CD8-positive, alpha-beta memory T cell (primary cell): ENCODE data around the gene GHRH. TPM values are rescaled to one million over a fixed set of nuclear protein-coding genes. Genes with fewer than 3 reads are reported as not detected.
A peak's percentile ranks its signal among the peaks of the same experiment; 100 is the strongest.

Source experiments
- CTCF ChIA-PET: fragments of 350-600 bp; sonication (Branson Sonifier 250); formaldehyde crosslinking; loops from one replicate; lab custom pipeline; 2021; ENCODE audit warnings: antibody characterized with exemption; lab: Charles Lee
- POLR2A ChIA-PET: fragments of 350-600 bp; sonication (Branson Sonifier 250); formaldehyde crosslinking; loops from one replicate; lab custom pipeline; 2021; ENCODE audit warnings: antibody characterized with exemption; lab: Charles Lee
- DNase-seq, 5 donors: peaks; one replicate each; pipeline versions ENCODE4 v3.0.0 to v3.0.0-alpha.2; 2020 to 2022; ENCODE audit warnings: mixed read lengths in 1 of 5
- H3K27ac ChIP-seq: one replicate; pipeline ENCODE4 v1.7.0; 2013; ENCODE audit warnings: low read depth, mild to moderate bottlenecking, low read length, moderate library complexity
- H3K27me3 ChIP-seq: 2 replicates; pipeline ENCODE4 v1.7.0; 2013; ENCODE audit warnings: low read length, mild to moderate bottlenecking; ENCODE audit not compliant: insufficient read depth, poor library complexity, severe bottlenecking
- H3K36me3 ChIP-seq: 2 replicates; pipeline ENCODE4 v1.7.0; 2013; ENCODE audit warnings: mild to moderate bottlenecking, low read length, moderate library complexity; ENCODE audit not compliant: insufficient read depth
- H3K4me1 ChIP-seq: 2 replicates; pipeline ENCODE4 v1.7.0; 2013; ENCODE audit warnings: mild to moderate bottlenecking, low read length, moderate library complexity; ENCODE audit not compliant: insufficient read depth
- H3K4me3 ChIP-seq: 2 replicates; pipeline ENCODE4 v1.7.0; 2013; ENCODE audit warnings: mild to moderate bottlenecking, low read length
- H3K9me3 ChIP-seq: 2 replicates; pipeline ENCODE4 v1.7.0; 2013; ENCODE audit warnings: mild to moderate bottlenecking, low read length
- H3K27ac Mint-ChIP-seq, 8 donors: one replicate each; pipeline ENCODE4 v1.8.0; 2020 to 2021; ENCODE audit warnings: mixed read lengths in 8 of 8, mild to moderate bottlenecking in 6 of 8, inconsistent platforms in 3 of 8, moderate library complexity in 3 of 8
- H3K27me3 Mint-ChIP-seq, 2 donors: one replicate each; pipeline ENCODE4 v1.8.0; 2020 to 2021; ENCODE audit warnings: mixed read lengths in 2 of 2, mild to moderate bottlenecking in 1 of 2, moderate library complexity in 1 of 2
- H3K36me3 Mint-ChIP-seq, 3 donors: one replicate each; pipeline ENCODE4 v1.8.0; 2020 to 2021; ENCODE audit warnings: mixed read lengths in 3 of 3, inconsistent platforms in 1 of 3, mild to moderate bottlenecking in 1 of 3
- H3K4me1 Mint-ChIP-seq, 3 donors: one replicate each; pipeline ENCODE4 v1.8.0; 2020 to 2021; ENCODE audit warnings: mixed read lengths in 3 of 3, inconsistent platforms in 1 of 3, mild to moderate bottlenecking in 1 of 3
- H3K4me3 Mint-ChIP-seq, 7 donors: one replicate each; pipeline ENCODE4 v1.8.0; 2020 to 2021; ENCODE audit warnings: mixed read lengths in 7 of 7, mild to moderate bottlenecking in 6 of 7, moderate library complexity in 4 of 7, inconsistent platforms in 2 of 7
- H3K9me3 Mint-ChIP-seq, 5 donors: one replicate each; pipeline ENCODE4 v1.8.0; 2020 to 2022; ENCODE audit warnings: mixed read lengths in 5 of 5, mild to moderate bottlenecking in 3 of 5, moderate library complexity in 2 of 5, inconsistent platforms in 1 of 5
- polyA plus RNA-seq: library from polyadenylated mRNA; unstranded; fragments of 300-500 nt; fragmentation: Illumina TruSeq; gene quantifications from one replicate; pipeline ENCODE4 v1.2.3, GENCODE V29; 2021
- total RNA-seq, 2 experiments: library from RNA; stranded (reverse); gene quantifications; one replicate each; pipeline ENCODE4 v1.2.3, GENCODE V29; 2021

Gene GHRH
- total and polyA plus RNA-seq, 3 experiments from 2014 or later: not detected

- peaks cover 25% of the 10 kb centered on the region for H3K36me3 ChIP-seq
- Mint-ChIP-seq H3K9me3 (no peaks in the 10 kb centered on the region), H3K27me3 (no peaks in the 10 kb centered on the region), H3K4me1 (no peaks in the 10 kb centered on the region), H3K36me3 (peaks cover 9 to 43% (median 17%) of the 10 kb centered on the region in 3 donors), H3K27ac (peak overlapping the region in 2 of 8 donors; percentile 57 to 68), H3K4me3 (no peak overlapping the region)
- H3K27ac ChIP-seq: no peak overlapping the region
- no peak overlapping the region for H3K4me3 ChIP-seq
- POLR2A ChIA-PET: no interaction called here
- H3K4me1 ChIP-seq: no peaks in the 10 kb centered on the region
- H3K9me3 ChIP-seq: no peaks in the 10 kb centered on the region
- no peaks in the 10 kb centered on the region for H3K27me3 ChIP-seq
- no peak for DNase-seq
- CTCF ChIA-PET: no interaction called here
Measured at GRCh38 chr20:37245216-37246150, 16.1 kb downstream of the GHRH start.

DNA sequence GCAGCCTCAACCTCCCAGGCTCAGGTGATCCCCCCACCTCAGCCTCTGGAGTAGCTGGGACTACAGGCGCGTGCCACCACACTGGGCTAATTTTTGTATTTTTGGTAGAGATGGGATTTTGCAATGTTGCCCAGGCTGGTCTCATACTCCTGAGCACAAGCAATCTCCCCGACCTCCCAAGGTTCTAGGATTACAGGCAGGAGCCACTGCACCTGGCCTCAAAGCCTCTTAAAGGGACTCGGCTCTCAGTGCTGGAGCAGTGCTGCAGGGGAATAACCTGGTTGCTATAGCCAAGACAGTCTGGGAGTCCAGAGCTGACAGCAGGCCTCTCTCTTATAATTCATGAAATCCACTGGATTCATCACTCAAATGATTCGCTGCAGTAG, 17.0 kb downstream of the GHRH start:
- H3K4me3 Mint-ChIP-seq: no peak overlapping the region
- H3K27me3 ChIP-seq: no peaks in the 10 kb centered on the region
- H3K9me3 Mint-ChIP-seq: no peaks in the 10 kb centered on the region
- CTCF ChIA-PET: no interaction called here
- no peak overlapping the region for H3K4me3 ChIP-seq
- no peaks in the 10 kb centered on the region for H3K9me3 ChIP-seq
- peaks cover 32% of the 10 kb centered on the region for H3K36me3 ChIP-seq
- H3K27me3 Mint-ChIP-seq: no peaks in the 10 kb centered on the region
- H3K4me1 Mint-ChIP-seq: no peaks in the 10 kb centered on the region
- POLR2A ChIA-PET: no interaction called here
- no peak overlapping the region for H3K27ac ChIP-seq
- no peak overlapping the region for H3K27ac Mint-ChIP-seq
- H3K4me1 ChIP-seq: no peaks in the 10 kb centered on the region
- no peak for DNase-seq
- H3K36me3 Mint-ChIP-seq: peaks cover 9 to 52% (median 22%) of the 10 kb centered on the region in 3 donors

- no peaks in the 10 kb centered on the region for H3K4me1 Mint-ChIP-seq
- H3K36me3 Mint-ChIP-seq: peaks cover 9 to 57% (median 22%) of the 10 kb centered on the region in 3 donors
- H3K4me3 ChIP-seq: no peak overlapping the region
- no peak overlapping the region for H3K27ac ChIP-seq
- H3K27me3 ChIP-seq: no peaks in the 10 kb centered on the region
- no peaks in the 10 kb centered on the region for H3K9me3 Mint-ChIP-seq
- no peaks in the 10 kb centered on the region for H3K4me1 ChIP-seq
- H3K27ac Mint-ChIP-seq: no peak overlapping the region
- H3K27me3 Mint-ChIP-seq: no peaks in the 10 kb centered on the region
- DNase-seq: no peak
- no peaks in the 10 kb centered on the region for H3K9me3 ChIP-seq
- H3K4me3 Mint-ChIP-seq: no peak overlapping the region
- H3K36me3 ChIP-seq: peaks cover 32% of the 10 kb centered on the region
- ChIA-PET POLR2A (no interaction called here), CTCF (no interaction called here)
Measured at GRCh38 chr20:37243937-37244571, 17.6 kb downstream of the GHRH start.

- CTCF ChIA-PET: no interaction called here
- H3K27ac Mint-ChIP-seq: peak overlapping the region in 3 of 8 donors; percentile 45 to 75 (median 64)
Measured at GRCh38 chr20:37243076-37243936, 18.3 kb downstream of the GHRH start.

DNA sequence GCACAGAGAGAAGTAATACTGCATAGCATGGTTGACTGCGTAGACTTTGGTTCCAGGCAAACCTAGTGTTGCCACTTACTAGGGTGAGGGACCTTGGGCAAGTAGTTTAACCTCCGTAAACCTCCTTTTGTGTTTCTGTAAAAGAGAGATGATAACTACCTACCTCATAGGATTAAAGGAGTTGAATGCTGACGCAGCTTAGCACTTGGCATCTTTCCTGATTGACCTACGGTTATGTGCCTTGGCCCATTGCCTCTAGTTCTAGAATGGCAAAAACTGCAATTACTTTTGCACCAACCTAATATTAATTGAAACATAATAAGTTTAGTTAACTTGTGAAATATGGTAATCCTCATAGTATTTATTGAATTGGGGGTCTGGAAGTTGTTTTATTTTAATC, 19.1 kb downstream of the GHRH start:
- Histone ChIP-seq H3K4me1 (no peaks in the 10 kb centered on the region), H3K27ac (no peak overlapping the region), H3K36me3 (peaks cover 32% of the 10 kb centered on the region), H3K4me3 (no peak overlapping the region), H3K9me3 (no peaks in the 10 kb centered on the region), H3K27me3 (no peaks in the 10 kb centered on the region)
- peaks cover 13 to 71% (median 25%) of the 10 kb centered on the region in 3 donors for H3K36me3 Mint-ChIP-seq
- ChIA-PET CTCF (no interaction called here), POLR2A (no interaction called here)
- H3K4me1 Mint-ChIP-seq: no peaks in the 10 kb centered on the region
- no peak overlapping the region for H3K27ac Mint-ChIP-seq
- H3K4me3 Mint-ChIP-seq: no peak overlapping the region
- DNase-seq: no peak
- H3K9me3 Mint-ChIP-seq: no peaks in the 10 kb centered on the region
- no peaks in the 10 kb centered on the region for H3K27me3 Mint-ChIP-seq

More at GRCh38 chr20:37243076-37243936, 18.3 kb downstream of the GHRH start:
- Mint-ChIP-seq H3K27me3 (no peaks in the 10 kb centered on the region), H3K36me3 (peaks cover 13 to 64% (median 23%) of the 10 kb centered on the region in 3 donors), H3K4me3 (no peak overlapping the region), H3K4me1 (no peaks in the 10 kb centered on the region), H3K9me3 (no peaks in the 10 kb centered on the region)
- Histone ChIP-seq H3K27me3 (no peaks in the 10 kb centered on the region), H3K4me1 (no peaks in the 10 kb centered on the region), H3K9me3 (no peaks in the 10 kb centered on the region), H3K4me3 (no peak overlapping the region), H3K36me3 (peaks cover 32% of the 10 kb centered on the region), H3K27ac (no peak overlapping the region)
- DNase-seq: no peak
- POLR2A ChIA-PET: no interaction called here

- ChIA-PET CTCF (no interaction called here), POLR2A (no interaction called here)
- Histone ChIP-seq H3K27ac (no peak overlapping the region), H3K36me3 (peaks cover 50% of the 10 kb centered on the region), H3K9me3 (no peaks in the 10 kb centered on the region), H3K4me3 (no peak overlapping the region), H3K27me3 (no peaks in the 10 kb centered on the region), H3K4me1 (no peaks in the 10 kb centered on the region)
- Mint-ChIP-seq H3K36me3 (peaks cover 17 to 90% (median 35%) of the 10 kb centered on the region in 3 donors), H3K4me1 (no peaks in the 10 kb centered on the region), H3K27ac (peak overlapping the region in 3 of 8 donors; percentile 33 to 43 (median 41)), H3K4me3 (no peak overlapping the region), H3K27me3 (no peaks in the 10 kb centered on the region), H3K9me3 (no peaks in the 10 kb centered on the region)
- no peak for DNase-seq
Measured at GRCh38 chr20:37240337-37241067, 21.1 kb downstream of the GHRH start.

DNA sequence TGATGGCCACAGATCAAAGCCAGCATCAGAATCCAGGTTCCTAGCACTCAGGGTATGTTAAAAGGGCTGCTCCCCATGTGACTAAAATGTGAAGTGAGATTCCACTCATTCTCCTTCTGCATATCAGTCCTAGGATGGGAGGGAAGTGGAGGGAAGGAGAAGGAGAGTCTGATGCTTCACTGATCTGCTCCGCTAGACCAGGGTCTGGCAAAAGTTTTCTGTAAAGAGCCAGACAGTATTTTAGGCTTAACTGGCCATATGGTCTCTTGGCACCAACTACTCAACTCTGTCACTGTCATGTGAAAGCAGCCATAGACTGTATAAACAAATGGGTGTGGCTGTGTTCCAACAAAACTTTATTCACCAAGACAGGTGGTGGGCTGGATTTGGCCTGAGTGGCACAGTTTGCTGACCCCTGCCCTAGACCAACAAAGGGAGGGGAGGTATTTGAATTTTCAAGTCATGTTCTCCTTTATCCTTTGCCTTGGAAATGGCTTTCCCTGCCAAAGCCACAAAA, 22.6 kb downstream of the GHRH start:
- H3K9me3 Mint-ChIP-seq: no peaks in the 10 kb centered on the region
- Histone ChIP-seq H3K36me3 (peaks cover 62% of the 10 kb centered on the region), H3K27ac (no peak overlapping the region), H3K4me1 (no peaks in the 10 kb centered on the region), H3K27me3 (no peaks in the 10 kb centered on the region), H3K9me3 (no peaks in the 10 kb centered on the region), H3K4me3 (no peak overlapping the region)
- peaks cover 22 to 95% (median 38%) of the 10 kb centered on the region in 3 donors for H3K36me3 Mint-ChIP-seq
- DNase-seq: no peak
- H3K27ac Mint-ChIP-seq: peak overlapping the region in 2 of 8 donors; percentile 2 to 60
- no peaks in the 10 kb centered on the region for H3K4me1 Mint-ChIP-seq
- no peak overlapping the region for H3K4me3 Mint-ChIP-seq
- H3K27me3 Mint-ChIP-seq: no peaks in the 10 kb centered on the region
- ChIA-PET CTCF (no interaction called here), POLR2A (no interaction called here)
